Glutamatergic neuron (in vitro differentiated cells): ENCODE data around the gene WASHC4. TPM values are rescaled to one million over a fixed set of nuclear protein-coding genes. Genes with fewer than 3 reads are reported as not detected.

Source experiments
- DNase-seq: peaks from one replicate; pipeline ENCODE4 v3.0.0; 2022
- H3K27ac Mint-ChIP-seq: one replicate; pipeline ENCODE4 v1.8.0; 2020; ENCODE audit warnings: mild to moderate bottlenecking, mixed read lengths, inconsistent platforms; ENCODE audit not compliant: unreplicated experiment
- H3K27me3 Mint-ChIP-seq: one replicate; pipeline ENCODE4 v1.8.0; 2020; ENCODE audit warnings: mild to moderate bottlenecking, moderate library complexity, mixed read lengths, inconsistent platforms; ENCODE audit not compliant: unreplicated experiment
- H3K36me3 Mint-ChIP-seq: one replicate; pipeline ENCODE4 v1.8.0; 2020; ENCODE audit warnings: mild to moderate bottlenecking, mixed read lengths, inconsistent platforms; ENCODE audit not compliant: unreplicated experiment
- H3K4me1 Mint-ChIP-seq: one replicate; pipeline ENCODE4 v1.8.0; 2020; ENCODE audit warnings: mild to moderate bottlenecking, low read depth, mixed read lengths, inconsistent platforms; ENCODE audit not compliant: unreplicated experiment
- H3K4me3 Mint-ChIP-seq: one replicate; pipeline ENCODE4 v1.8.0; 2020; ENCODE audit warnings: mild to moderate bottlenecking, mixed read lengths, inconsistent platforms; ENCODE audit not compliant: unreplicated experiment
- H3K9me3 Mint-ChIP-seq: one replicate; pipeline ENCODE4 v1.8.0; 2020; ENCODE audit warnings: mild to moderate bottlenecking, moderate library complexity, mixed read lengths, inconsistent platforms; ENCODE audit not compliant: unreplicated experiment
- CTCF ChIP-seq: fragments of 200-600 bp; sonication (generic); IDR thresholded peaks from one replicate; pipeline ENCODE4 v1.5.0; 2021; ENCODE audit not compliant: partially characterized antibody, unreplicated experiment
- total RNA-seq: library from RNA; stranded (reverse); fragmentation: NEBNext Ultra II Directional; extraction: Animal tissue kit (Norgen Biotek cat#: 25700); gene quantifications from one replicate; pipeline ENCODE4 v1.2.1, GENCODE V29; 2021; ENCODE audit not compliant: unreplicated experiment

Gene WASHC4
- total RNA-seq, 1 donor from 2014 or later, result 75.4 TPM

- no peak for DNase-seq
- TF ChIP-seq CTCF, result no peak
- Mint-ChIP-seq H3K4me3 (no peak overlapping the region), H3K36me3 (no peaks in the 10 kb centered on the region), H3K27ac (no peak overlapping the region), H3K4me1 (no peaks in the 10 kb centered on the region), H3K9me3 (peaks cover 1% of the 10 kb centered on the region), H3K27me3 (no peaks in the 10 kb centered on the region)
Observed at GRCh38 chr12:105069936-105070702, 37.4 kb upstream of the WASHC4 start.

- no peaks in the 10 kb centered on the region for H3K36me3 Mint-ChIP-seq
- H3K27me3 Mint-ChIP-seq, result no peaks in the 10 kb centered on the region
- no peaks in the 10 kb centered on the region for H3K4me1 Mint-ChIP-seq
- DNase-seq, result no peak
- no peaks in the 10 kb centered on the region for H3K9me3 Mint-ChIP-seq
- no peak overlapping the region for H3K4me3 Mint-ChIP-seq
- no peak overlapping the region for H3K27ac Mint-ChIP-seq
- no peak for TF ChIP-seq CTCF
Observed at GRCh38 chr12:105071981-105072380, 35.5 kb upstream of the WASHC4 start.

GRCh38 chr12:105072888-105073488 is 34.5 kb upstream of the WASHC4 start:
- no peak overlapping the region for H3K27ac Mint-ChIP-seq
- H3K36me3 Mint-ChIP-seq, result no peaks in the 10 kb centered on the region
- no peak for DNase-seq
- H3K4me1 Mint-ChIP-seq, result no peaks in the 10 kb centered on the region
- H3K9me3 Mint-ChIP-seq, result no peaks in the 10 kb centered on the region
- H3K4me3 Mint-ChIP-seq, result no peak overlapping the region
- no peak for TF ChIP-seq CTCF
- H3K27me3 Mint-ChIP-seq, result no peaks in the 10 kb centered on the region

GRCh38 chr12:105076098-105076497 is 31.4 kb upstream of the WASHC4 start:
- no peak for DNase-seq
- no peaks in the 10 kb centered on the region for H3K36me3 Mint-ChIP-seq
- H3K27ac Mint-ChIP-seq, result no peak overlapping the region
- H3K4me3 Mint-ChIP-seq, result no peak overlapping the region
- no peaks in the 10 kb centered on the region for H3K4me1 Mint-ChIP-seq
- H3K9me3 Mint-ChIP-seq, result no peaks in the 10 kb centered on the region
- no peak for TF ChIP-seq CTCF
- no peaks in the 10 kb centered on the region for H3K27me3 Mint-ChIP-seq

GRCh38 chr12:105076913-105077312 is 30.6 kb upstream of the WASHC4 start:
- TF ChIP-seq CTCF, result no peak
- no peaks in the 10 kb centered on the region for H3K9me3 Mint-ChIP-seq
- no peak overlapping the region for H3K4me3 Mint-ChIP-seq
- H3K27ac Mint-ChIP-seq, result no peak overlapping the region
- H3K36me3 Mint-ChIP-seq, result no peaks in the 10 kb centered on the region
- no peaks in the 10 kb centered on the region for H3K27me3 Mint-ChIP-seq
- DNase-seq, result no peak
- no peaks in the 10 kb centered on the region for H3K4me1 Mint-ChIP-seq
